AG04450 (cell line): ENCODE results near the gene SMAD6. TPM values are rescaled to one million over a fixed set of nuclear protein-coding genes. Genes with fewer than 3 reads are reported as not detected.
A peak's percentile ranks its signal among the peaks of the same experiment; 100 is the strongest.

ENCODE experiments used
- CTCF ChIA-PET: fragments of 300-600, 350-600 bp; formaldehyde crosslinking; extraction: SDS; loops from one replicate; lab custom pipeline; 2022; ENCODE audit warnings: antibody characterized with exemption, inconsistent platforms; lab: Charles Lee
- POLR2A ChIA-PET: fragments of 350-600 bp; formaldehyde crosslinking; extraction: SDS; loops from one replicate; lab custom pipeline; 2021; ENCODE audit warnings: antibody characterized with exemption, inconsistent platforms; lab: Yijun Ruan, JAX
- DNase-seq: peaks from one replicate; pipeline ENCODE4 v3.0.0-alpha.2; 2011; ENCODE audit warnings: low read depth, low spot score
- H3K27ac ChIP-seq: one replicate; pipeline ENCODE4 v1.5.1; 2012; ENCODE audit warnings: low read depth, low read length, control low read depth
- H3K27me3 ChIP-seq: one replicate; pipeline ENCODE4 v1.6.0; 2012; ENCODE audit warnings: low read length; ENCODE audit not compliant: control insufficient read depth, insufficient read depth
- H3K4me3 ChIP-seq: 2 replicates; pipeline ENCODE4 v1.5.1; 2011; ENCODE audit warnings: mild to moderate bottlenecking, low read depth, low read length, control low read depth
- H3K9me3 ChIP-seq: 2 replicates; pipeline ENCODE4 v1.5.1; 2012; ENCODE audit warnings: low read length; ENCODE audit not compliant: control insufficient read depth, insufficient read depth
- CTCF ChIP-seq: IDR thresholded peaks from 2 replicates; pipeline ENCODE4 v1.5.1; 2011; ENCODE audit warnings: low read depth, low read length, control low read depth, inconsistent platforms
- polyA plus RNA-seq: library from polyadenylated mRNA; depleted of rRNA; stranded (reverse); fragments of >200 nt; gene quantifications from 2 replicates; pipeline ENCODE4 v1.2.3, GENCODE V29; 2011

Gene SMAD6
- polyA plus RNA-seq, 1 experiment, result 1.8 TPM

GRCh38 chr15:66715181-66715624 lies 13.2 kb downstream of the SMAD6 start:
- Histone ChIP-seq H3K27ac (no peak overlapping the region), H3K27me3 (no peaks in the 10 kb centered on the region), H3K9me3 (no peaks in the 10 kb centered on the region), H3K4me3 (no peak overlapping the region)
- DNase-seq, result no peak
- no peak for TF ChIP-seq CTCF
- POLR2A ChIA-PET, result interaction anchor here (1.2 kb wide), 1 partner anchor 13 kb away, joined by 8 read pairs; the partner anchor contains the start of gene SMAD6
- CTCF ChIA-PET, result interaction anchor here (1.0 to 1.7 kb wide), 3 partner anchors 9 to 136 kb away, joined by 6 to 12 read pairs (median 7); no protein-coding TSS in a partner anchor

GRCh38 chr15:66715720-66716655 lies 14.0 kb downstream of the SMAD6 start:
- ChIA-PET POLR2A (no interaction called here), CTCF (interaction anchor here (1.7 kb wide), 1 partner anchor 135 kb away, joined by 12 read pairs; no protein-coding TSS in a partner anchor)
- Histone ChIP-seq H3K4me3 (no peak overlapping the region), H3K27ac (peak overlapping the region; percentile 0), H3K9me3 (no peaks in the 10 kb centered on the region), H3K27me3 (no peaks in the 10 kb centered on the region)
- no peak for DNase-seq
- TF ChIP-seq CTCF, result no peak

- TF ChIP-seq CTCF, result no peak
- ChIA-PET CTCF (no interaction called here), POLR2A (no interaction called here)
- Histone ChIP-seq H3K9me3 (no peaks in the 10 kb centered on the region), H3K27me3 (no peaks in the 10 kb centered on the region), H3K27ac (no peak overlapping the region), H3K4me3 (no peak overlapping the region)
- DNase-seq, result no peak
Observed at GRCh38 chr15:66716656-66717020, 14.6 kb downstream of the SMAD6 start.

- Histone ChIP-seq H3K9me3 (no peaks in the 10 kb centered on the region), H3K27me3 (no peaks in the 10 kb centered on the region), H3K27ac (peak overlapping the region; percentile 39), H3K4me3 (no peak overlapping the region)
- DNase-seq, result no peak
- CTCF ChIA-PET, result no interaction called here
- POLR2A ChIA-PET, result no interaction called here
- TF ChIP-seq CTCF, result no peak
Observed at GRCh38 chr15:66718220-66718988, 16.4 kb downstream of the SMAD6 start.
